ENCODE results near the gene C17orf113.
A peak's percentile ranks its signal among the peaks of the same experiment; 100 is the strongest.

Gene C17orf113

DNA sequence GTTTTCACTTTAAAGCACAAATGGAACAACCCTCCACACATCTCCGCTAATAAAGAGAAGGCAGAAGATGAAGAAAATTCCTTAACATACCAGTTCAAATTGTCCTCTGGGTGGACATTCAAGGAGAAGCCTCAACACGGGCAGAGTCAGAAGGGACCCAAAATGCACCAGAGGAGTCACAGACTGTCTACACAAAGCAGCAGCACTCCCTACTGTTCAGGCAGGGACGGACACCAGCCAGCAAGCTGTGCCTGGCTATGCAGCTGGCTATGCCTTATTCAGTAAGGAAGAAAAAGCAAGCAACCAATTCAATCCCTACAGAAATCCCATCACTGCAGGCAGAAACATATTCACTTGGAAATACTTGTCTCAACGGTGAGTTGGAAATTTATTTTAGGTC is 41.2 kb downstream of the C17orf113 start:
- H3K36me3 Mint-ChIP-seq (ENCODE audit: low read depth) = peaks cover 21% of the 10 kb centered on the region
- H3K27ac Mint-ChIP-seq = peak overlapping the region in 2 of 3 experiments; percentile 9 to 58
- H3K4me3 Mint-ChIP-seq = no peak overlapping the region
- H3K4me1 Mint-ChIP-seq = peaks cover 25% of the 10 kb centered on the region
- H3K27me3 Mint-ChIP-seq (ENCODE audit: low read depth) = no peaks in the 10 kb centered on the region
- TF ChIP-seq, protein P1, sequence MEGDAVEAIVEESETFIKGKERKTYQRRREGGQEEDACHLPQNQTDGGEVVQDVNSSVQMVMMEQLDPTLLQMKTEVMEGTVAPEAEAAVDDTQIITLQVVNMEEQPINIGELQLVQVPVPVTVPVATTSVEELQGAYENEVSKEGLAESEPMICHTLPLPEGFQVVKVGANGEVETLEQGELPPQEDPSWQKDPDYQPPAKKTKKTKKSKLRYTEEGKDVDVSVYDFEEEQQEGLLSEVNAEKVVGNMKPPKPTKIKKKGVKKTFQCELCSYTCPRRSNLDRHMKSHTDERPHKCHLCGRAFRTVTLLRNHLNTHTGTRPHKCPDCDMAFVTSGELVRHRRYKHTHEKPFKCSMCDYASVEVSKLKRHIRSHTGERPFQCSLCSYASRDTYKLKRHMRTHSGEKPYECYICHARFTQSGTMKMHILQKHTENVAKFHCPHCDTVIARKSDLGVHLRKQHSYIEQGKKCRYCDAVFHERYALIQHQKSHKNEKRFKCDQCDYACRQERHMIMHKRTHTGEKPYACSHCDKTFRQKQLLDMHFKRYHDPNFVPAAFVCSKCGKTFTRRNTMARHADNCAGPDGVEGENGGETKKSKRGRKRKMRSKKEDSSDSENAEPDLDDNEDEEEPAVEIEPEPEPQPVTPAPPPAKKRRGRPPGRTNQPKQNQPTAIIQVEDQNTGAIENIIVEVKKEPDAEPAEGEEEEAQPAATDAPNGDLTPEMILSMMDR (IDR thresholded peaks at IDR 0.05; ENCODE audit: unreplicated experiment in 3 of 3) = no peak
- no peaks in the 10 kb centered on the region for H3K9me3 Mint-ChIP-seq

DNA sequence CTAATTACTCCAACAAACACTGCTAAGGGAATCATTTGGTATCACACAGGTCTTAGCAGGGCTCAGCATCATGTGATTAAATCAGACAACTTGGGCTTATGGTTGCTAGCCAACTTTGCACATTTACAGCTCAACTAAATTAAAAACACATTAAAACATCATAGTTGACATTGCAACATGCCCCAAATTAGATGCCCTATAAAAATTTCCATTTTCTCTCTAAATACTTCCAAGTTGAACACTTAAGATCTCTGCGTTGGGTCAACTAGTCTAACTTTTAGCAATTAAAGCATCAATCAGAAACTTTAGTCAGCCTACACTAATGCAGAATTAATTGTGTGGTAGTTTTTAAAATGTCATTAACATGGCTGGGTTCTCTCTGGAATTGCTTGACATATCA is 45.2 kb downstream of the C17orf113 start:
- TF ChIP-seq, protein P1 (IDR thresholded peaks at IDR 0.05; ENCODE audit: unreplicated experiment in 3 of 3) = no peak
- Mint-ChIP-seq H3K4me1 (peaks cover 7% of the 10 kb centered on the region), H3K36me3 (ENCODE audit: low read depth) (peaks cover 39% of the 10 kb centered on the region), H3K27me3 (ENCODE audit: low read depth) (no peaks in the 10 kb centered on the region), H3K9me3 (no peaks in the 10 kb centered on the region), H3K27ac (peak overlapping the region in 1 of 3 experiments; percentile 35), H3K4me3 (no peak overlapping the region)

DNA sequence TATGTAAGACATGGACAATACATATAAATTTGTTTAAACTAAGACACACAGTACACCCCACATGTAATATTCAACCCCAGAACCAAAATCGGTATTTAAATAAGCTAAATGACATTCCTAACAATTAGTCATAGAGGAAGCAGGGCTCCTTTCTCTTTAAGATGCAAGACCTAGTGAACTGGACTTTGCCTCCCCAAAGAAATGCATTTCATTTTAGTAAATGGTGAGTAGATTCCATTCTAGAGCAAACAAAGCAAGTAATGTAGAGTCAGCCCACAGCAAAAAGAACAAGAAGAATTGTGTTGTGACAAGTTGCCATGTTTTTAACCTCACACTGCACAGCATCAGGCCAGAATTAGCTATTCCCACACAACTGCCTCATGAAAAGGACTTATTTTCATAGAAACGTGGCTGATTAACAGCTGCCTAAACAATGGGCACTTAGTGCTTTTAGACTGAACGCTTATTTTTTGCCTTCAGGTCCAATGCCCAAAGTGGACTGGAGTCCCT is 47.6 kb downstream of the C17orf113 start:
- Mint-ChIP-seq H3K4me3 (no peak overlapping the region), H3K27ac (peak overlapping the region; percentile 32 to 65 (median 38)), H3K9me3 (no peaks in the 10 kb centered on the region), H3K36me3 (ENCODE audit: low read depth) (peaks cover 41% of the 10 kb centered on the region), H3K4me1 (no peaks in the 10 kb centered on the region), H3K27me3 (ENCODE audit: low read depth) (no peaks in the 10 kb centered on the region)
- TF ChIP-seq, protein P1 (IDR thresholded peaks at IDR 0.05; ENCODE audit: unreplicated experiment in 3 of 3) = no peak

DNA sequence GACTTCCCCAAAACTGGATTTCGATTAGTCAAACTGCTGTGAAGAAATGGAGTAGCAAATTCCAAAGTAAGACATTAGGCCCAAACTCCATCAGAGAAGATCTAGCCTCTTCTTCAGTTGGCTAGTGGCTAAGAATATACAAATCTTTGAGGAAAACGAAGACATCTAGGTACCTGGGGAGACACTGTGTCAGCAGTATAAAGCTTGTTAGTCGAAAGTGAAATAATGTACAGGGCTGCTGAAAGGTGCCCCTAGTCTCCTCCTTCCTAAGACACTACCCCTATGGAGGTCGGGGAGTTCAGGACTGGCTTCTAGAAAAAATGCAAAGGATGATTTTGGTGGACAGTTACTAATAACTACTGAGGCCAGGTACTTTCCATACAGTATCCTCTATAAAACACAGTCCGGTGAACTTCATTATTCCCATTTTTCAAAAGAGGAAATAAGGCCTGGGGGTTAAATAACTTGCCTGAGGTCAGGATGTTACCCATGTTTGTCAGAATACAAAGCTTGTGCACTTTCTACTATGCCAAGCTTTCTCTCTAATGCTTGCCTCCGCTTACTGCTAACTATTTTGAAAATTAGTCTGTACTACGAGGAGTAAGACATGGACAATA is 48.1 kb downstream of the C17orf113 start:
- H3K4me3 Mint-ChIP-seq = no peak overlapping the region
- H3K4me1 Mint-ChIP-seq = no peaks in the 10 kb centered on the region
- no peaks in the 10 kb centered on the region for H3K27me3 Mint-ChIP-seq (ENCODE audit: low read depth)
- H3K36me3 Mint-ChIP-seq (ENCODE audit: low read depth) = peaks cover 45% of the 10 kb centered on the region
- H3K9me3 Mint-ChIP-seq = no peaks in the 10 kb centered on the region
- TF ChIP-seq, protein P1 (IDR thresholded peaks at IDR 0.05; ENCODE audit: unreplicated experiment in 3 of 3) = no peak
- H3K27ac Mint-ChIP-seq = peak overlapping the region; percentile 32 to 65 (median 38)

DNA sequence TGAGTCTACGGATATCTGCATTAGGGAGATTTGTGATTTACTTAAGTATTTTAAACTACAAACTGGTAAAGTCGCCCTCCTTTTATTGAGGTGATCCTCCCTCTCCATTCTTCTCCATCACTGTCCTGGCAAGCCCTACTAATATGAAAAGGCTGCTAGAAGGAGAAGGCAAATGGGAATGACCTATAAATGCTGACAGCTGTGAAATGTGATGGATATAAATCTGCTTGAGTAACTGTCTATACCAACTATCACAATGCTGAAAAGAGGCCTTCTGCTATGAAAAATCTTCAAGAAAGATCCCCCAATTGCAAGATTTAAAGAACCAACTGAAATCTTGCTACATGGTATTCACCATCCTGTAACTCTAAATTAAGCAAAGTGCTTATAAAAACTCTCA is 48.7 kb downstream of the C17orf113 start:
- Mint-ChIP-seq H3K4me1 (no peaks in the 10 kb centered on the region), H3K27me3 (ENCODE audit: low read depth) (no peaks in the 10 kb centered on the region), H3K36me3 (ENCODE audit: low read depth) (peaks cover 46% of the 10 kb centered on the region), H3K27ac (no peak overlapping the region), H3K4me3 (no peak overlapping the region), H3K9me3 (no peaks in the 10 kb centered on the region)
- TF ChIP-seq, protein P1 (IDR thresholded peaks at IDR 0.05; ENCODE audit: unreplicated experiment in 3 of 3) = no peak

All from nephron (organoid).